ENCODE results near the gene OR10A5. TPM values are rescaled to one million over a fixed set of nuclear protein-coding genes. Genes with fewer than 3 reads are reported as not detected.

Gene OR10A5
- total and polyA plus RNA-seq, 2 of the 8 experiments (the other 6 are each of a cell fraction or from before 2014, with no cell fraction given): not detected

DNA sequence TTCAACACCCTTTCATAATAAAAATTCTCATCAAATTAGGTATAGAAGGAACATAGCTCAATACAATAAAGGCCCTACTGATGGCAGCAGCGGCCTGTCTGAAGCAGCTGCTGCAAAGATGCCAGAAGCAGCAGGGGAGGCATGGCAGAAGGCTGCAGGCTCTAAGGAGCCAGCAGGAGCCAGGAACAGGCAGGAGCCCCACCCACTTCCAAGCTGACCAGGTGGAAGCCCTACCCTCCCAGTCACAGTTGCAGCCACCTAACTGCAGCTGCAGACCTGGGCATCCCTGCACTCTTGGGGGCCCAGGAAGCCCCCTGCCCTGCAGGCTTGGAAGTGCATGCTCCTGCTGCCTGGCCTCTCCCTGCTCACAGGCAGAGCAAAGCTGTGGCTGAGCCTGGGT lies 27.8 kb upstream of the OR10A5 start:
- Histone ChIP-seq H4K5ac (ENCODE audit: insufficient read length, low read depth, low read length) (no peak overlapping the region), H2BK20ac (ENCODE audit: low read length) (no peak overlapping the region), H3K36me3 (ENCODE audit: control insufficient read depth in 2 of 4, insufficient read depth in 4 of 4, low read length in 3 of 4) (no peaks in the 10 kb centered on the region), H3K23ac (ENCODE audit: insufficient read length) (no peak overlapping the region), H4K20me1 (replicated peaks in 1 of 2; ENCODE audit: control insufficient read depth in 1 of 2, insufficient read depth in 2 of 2, low read length in 2 of 2) (no peaks in the 10 kb centered on the region), H3K14ac (ENCODE audit: insufficient read length) (no peak overlapping the region), H2BK120ac (replicated peaks; ENCODE audit: low read depth, low read length) (no peak overlapping the region), H3K4ac (replicated peaks; ENCODE audit: insufficient read length, low read depth, low read length) (no peak overlapping the region), H3K23me2 (ENCODE audit: low read depth, low read length) (no peaks in the 10 kb centered on the region), H2AK5ac (ENCODE audit: low read depth, low read length) (no peak overlapping the region), H3K4me1 (replicated peaks in 1 of 4; ENCODE audit: control insufficient read depth in 3 of 4, insufficient read depth in 4 of 4, low read length in 3 of 4) (peaks cover 0 to 5% (median 0%) of the 10 kb centered on the region in 4 experiments; a peak in 3 of 7 replicates), H4K91ac (replicated peaks; ENCODE audit: insufficient read length, low read length) (no peak overlapping the region), H3K27ac (ENCODE audit: low read depth, low read length) (no peak overlapping the region), H4K8ac (ENCODE audit: extremely low read depth, insufficient read depth, low read length) (peak overlapping the region; percentile 80; the same call in 1 of the 2 replicates), H2AFZ (ENCODE audit: low read length) (no peak overlapping the region), H3K18ac (ENCODE audit: extremely low read depth, low read length) (no peak overlapping the region), H2BK5ac (ENCODE audit: low read depth, low read length) (no peak overlapping the region), H3K9ac (replicated peaks in 1 of 4; ENCODE audit: extremely low read depth in 1 of 4, low read depth in 3 of 4, low read length in 3 of 4) (no peak overlapping the region), H2BK15ac (ENCODE audit: low read length) (no peak overlapping the region), H3K79me2 (ENCODE audit: control insufficient read depth in 1 of 2, insufficient read depth in 2 of 2, low read length in 2 of 2) (no peaks in the 10 kb centered on the region), H2BK12ac (ENCODE audit: low read depth, low read length) (no peak overlapping the region), H3K27me3 (replicated peaks in 1 of 4; ENCODE audit: control insufficient read depth in 3 of 4, extremely low read depth in 1 of 4, insufficient read depth in 3 of 4, low read length in 3 of 4) (no peaks in the 10 kb centered on the region), H3K4me3 (ENCODE audit: extremely low read depth in 1 of 4, insufficient read depth in 2 of 4, low read depth in 3 of 4, low read length in 4 of 4) (no peak overlapping the region), H3K56ac (replicated peaks; ENCODE audit: insufficient read length, low read depth, low read length) (no peak overlapping the region), H3K4me2 (ENCODE audit: insufficient read depth in 1 of 2, low read depth in 2 of 2, low read length in 2 of 2) (no peak overlapping the region; a peak in 1 of 4 replicates), H3K79me1 (ENCODE audit: low read depth, low read length) (no peaks in the 10 kb centered on the region), H3K9me3 (ENCODE audit: insufficient read depth in 2 of 2, low read depth in 1 of 2, low read length in 1 of 2) (no peaks in the 10 kb centered on the region; a peak in 1 of 4 replicates)
- ChIA-PET CTCF (ENCODE audit: partially characterized antibody) (interaction anchor here (0.5 to 1.7 kb wide), 19 partner anchors 10 to 738 kb away, joined by 3 to 6 read pairs (median 3); partner anchors contain the start of genes OR10A5, OR2AG1 and ZNF215), POLR2A (ENCODE audit: partially characterized antibody) (interaction anchor here (1.0 to 1.2 kb wide), 2 partner anchors 10 to 12 kb away, joined by 3 read pairs; no protein-coding TSS in a partner anchor)
- whole genome bisulfite sequencing, 2 experiments (ENCODE audit: extremely low coverage in 1 of 2, insufficient coverage in 1 of 2, insufficient read length in 1 of 2, insufficient replicate concordance in 2 of 2, low coverage in 1 of 2, low lambda C conversion rate in 2 of 2, missing lambda C conversion rate in 1 of 2): 30% methylated on average over 1 of the region's 1 CpG; no CpG with 5 or more reads in 1 of the 2 experiments
- DNase-seq (ENCODE audit: low read depth in 1 of 2, low spot score in 2 of 2): peak; percentile 66 to 69
- FAIRE-seq: peak; percentile 60
- TF ChIP-seq POLR2A (IDR thresholded peaks at IDR 0.05; ENCODE audit: control extremely low read depth in 1 of 2, low read depth in 2 of 2, low read length in 2 of 2): no peak
- TF ChIP-seq PHF8 (conservative IDR thresholded peaks at IDR 0.05; ENCODE audit: low read depth, low read length): no peak
- TF ChIP-seq, protein P1, sequence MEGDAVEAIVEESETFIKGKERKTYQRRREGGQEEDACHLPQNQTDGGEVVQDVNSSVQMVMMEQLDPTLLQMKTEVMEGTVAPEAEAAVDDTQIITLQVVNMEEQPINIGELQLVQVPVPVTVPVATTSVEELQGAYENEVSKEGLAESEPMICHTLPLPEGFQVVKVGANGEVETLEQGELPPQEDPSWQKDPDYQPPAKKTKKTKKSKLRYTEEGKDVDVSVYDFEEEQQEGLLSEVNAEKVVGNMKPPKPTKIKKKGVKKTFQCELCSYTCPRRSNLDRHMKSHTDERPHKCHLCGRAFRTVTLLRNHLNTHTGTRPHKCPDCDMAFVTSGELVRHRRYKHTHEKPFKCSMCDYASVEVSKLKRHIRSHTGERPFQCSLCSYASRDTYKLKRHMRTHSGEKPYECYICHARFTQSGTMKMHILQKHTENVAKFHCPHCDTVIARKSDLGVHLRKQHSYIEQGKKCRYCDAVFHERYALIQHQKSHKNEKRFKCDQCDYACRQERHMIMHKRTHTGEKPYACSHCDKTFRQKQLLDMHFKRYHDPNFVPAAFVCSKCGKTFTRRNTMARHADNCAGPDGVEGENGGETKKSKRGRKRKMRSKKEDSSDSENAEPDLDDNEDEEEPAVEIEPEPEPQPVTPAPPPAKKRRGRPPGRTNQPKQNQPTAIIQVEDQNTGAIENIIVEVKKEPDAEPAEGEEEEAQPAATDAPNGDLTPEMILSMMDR (IDR thresholded peaks at IDR 0.05; ENCODE audit: control extremely low read depth in 1 of 3, insufficient read depth in 1 of 3, low read depth in 1 of 3, low read length in 3 of 3): peak; percentile 41 to 58 (median 53)
- peak; percentile 71 for TF ChIP-seq TEAD4 (IDR thresholded peaks at IDR 0.05; ENCODE audit: low read depth, low read length)
- TF ChIP-seq YY1 (IDR thresholded peaks at IDR 0.05; ENCODE audit: low read depth, low read length): peak; percentile 73
- no peak for TF ChIP-seq CTBP2 (IDR thresholded peaks at IDR 0.05; ENCODE audit: borderline replicate concordance, insufficient read depth, insufficient read length, low read length)
- TF ChIP-seq CBX5 (IDR thresholded peaks at IDR 0.05; ENCODE audit: low read depth, low read length): no peak
- TF ChIP-seq SP1 (IDR thresholded peaks at IDR 0.05; ENCODE audit: low read depth, low read length): no peak
- TF ChIP-seq ASH2L (IDR thresholded peaks at IDR 0.05; ENCODE audit: low read length): no peak
- TF ChIP-seq CBX8 (IDR thresholded peaks at IDR 0.05; ENCODE audit: borderline replicate concordance, low read depth, low read length): no peak
- 0 out of 2 replicates have a peak, but pooled peaks have one; percentile 69 for TF ChIP-seq TCF12 (IDR thresholded peaks at IDR 0.05; ENCODE audit: low read depth, low read length)
- no peak for TF ChIP-seq BRCA1 (IDR thresholded peaks at IDR 0.05; ENCODE audit: low read depth, low read length)

Measured in H1 (cell line).